BE2C (cell line): Measurements from ENCODE around the gene PSMD13.

Source experiments
- DNase-seq: peaks from one replicate; pipeline ENCODE4 v3.0.0-alpha.2; 2020
- H3K27me3 ChIP-seq: fragments of 250-450 bp; sonication (Bioruptor Pico); 2 replicates; pipeline ENCODE4 v1.5.1; 2020; ENCODE audit warnings: mild to moderate bottlenecking
- H3K36me3 ChIP-seq: fragments of 250-450 bp; sonication (Bioruptor Pico); 2 replicates; pipeline ENCODE4 v1.5.1; 2020; ENCODE audit warnings: mild to moderate bottlenecking
- H3K4me1 ChIP-seq: fragments of 250-450 bp; sonication (Bioruptor Pico); 2 replicates; pipeline ENCODE4 v1.5.1; 2020
- H3K4me3 ChIP-seq: 2 replicates; pipeline ENCODE4 v1.5.1; 2011; ENCODE audit warnings: low read depth, low read length
- H3K9me3 ChIP-seq: fragments of 250-450 bp; sonication (Bioruptor Pico); 2 replicates; pipeline ENCODE4 v1.5.1; 2020
- TF ChIP-seq, protein P1 (sequence below): IDR thresholded peaks from 2 replicates; pipeline ENCODE4 v1.5.1; 2012; ENCODE audit warnings: mild to moderate bottlenecking, low read depth, low read length

PSMD13 gene

DNA sequence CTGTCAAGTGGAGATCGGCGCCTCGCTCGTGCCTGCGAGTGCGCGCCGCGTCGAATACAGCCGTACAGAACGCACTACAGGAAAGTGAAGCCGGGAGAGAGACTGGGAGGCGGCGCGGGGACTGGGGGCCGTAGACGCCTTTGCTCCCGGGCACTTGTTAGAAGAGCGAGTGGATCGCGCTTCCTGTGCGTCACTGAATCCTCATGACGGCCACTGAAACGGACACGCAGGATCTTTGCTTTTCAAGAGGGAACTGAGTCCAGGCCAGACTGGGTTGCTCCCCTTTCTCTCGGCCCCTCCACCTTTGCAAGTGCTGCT lies 29.0 kb upstream of the PSMD13 start:
- H3K36me3 ChIP-seq = peaks cover 9% of the 10 kb centered on the region

DNA sequence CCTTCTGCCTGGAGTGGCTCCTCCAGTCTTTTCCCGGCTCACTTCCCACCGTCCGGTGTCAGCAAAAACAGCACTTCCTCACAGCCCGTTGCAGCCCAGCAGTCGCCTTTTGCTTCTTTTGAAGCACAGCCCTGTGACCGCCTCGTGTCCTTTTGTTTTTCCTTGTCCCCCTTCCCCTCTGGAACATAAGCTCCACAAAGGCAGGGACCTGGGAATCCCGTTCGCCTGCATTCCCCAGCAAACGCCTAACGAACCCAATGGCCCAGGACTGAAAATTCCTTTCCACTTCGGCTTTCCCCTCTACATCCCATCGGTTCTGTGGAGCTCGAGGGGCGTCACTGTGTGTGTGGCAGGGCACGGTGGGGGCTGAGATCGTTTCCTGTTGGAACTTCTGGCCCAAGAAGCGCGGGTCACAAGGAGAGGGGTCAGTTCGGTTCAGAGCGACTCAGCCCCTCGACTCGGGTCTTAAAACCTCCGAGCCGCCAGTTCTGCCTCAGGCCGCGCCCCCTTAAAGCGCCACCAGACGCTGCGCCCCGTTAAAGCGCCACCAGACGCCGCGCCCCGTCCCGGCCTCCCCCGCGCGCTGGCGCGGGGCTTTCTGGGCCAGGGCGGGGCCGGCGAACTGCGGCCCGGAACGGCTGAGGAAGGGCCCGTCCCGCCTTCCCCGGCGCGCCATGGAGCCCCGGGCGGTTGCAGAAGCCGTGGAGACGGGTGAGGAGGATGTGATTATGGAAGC lies 28.4 kb upstream of the PSMD13 start:
- peak; percentile 54 for DNase-seq
- Histone ChIP-seq H3K9me3 (no peaks in the 10 kb centered on the region), H3K36me3 (peaks cover 9% of the 10 kb centered on the region), H3K27me3 (no peaks in the 10 kb centered on the region), H3K4me3 (peak overlapping the region; percentile 78), H3K4me1 (no peaks in the 10 kb centered on the region)
- TF ChIP-seq, protein P1, sequence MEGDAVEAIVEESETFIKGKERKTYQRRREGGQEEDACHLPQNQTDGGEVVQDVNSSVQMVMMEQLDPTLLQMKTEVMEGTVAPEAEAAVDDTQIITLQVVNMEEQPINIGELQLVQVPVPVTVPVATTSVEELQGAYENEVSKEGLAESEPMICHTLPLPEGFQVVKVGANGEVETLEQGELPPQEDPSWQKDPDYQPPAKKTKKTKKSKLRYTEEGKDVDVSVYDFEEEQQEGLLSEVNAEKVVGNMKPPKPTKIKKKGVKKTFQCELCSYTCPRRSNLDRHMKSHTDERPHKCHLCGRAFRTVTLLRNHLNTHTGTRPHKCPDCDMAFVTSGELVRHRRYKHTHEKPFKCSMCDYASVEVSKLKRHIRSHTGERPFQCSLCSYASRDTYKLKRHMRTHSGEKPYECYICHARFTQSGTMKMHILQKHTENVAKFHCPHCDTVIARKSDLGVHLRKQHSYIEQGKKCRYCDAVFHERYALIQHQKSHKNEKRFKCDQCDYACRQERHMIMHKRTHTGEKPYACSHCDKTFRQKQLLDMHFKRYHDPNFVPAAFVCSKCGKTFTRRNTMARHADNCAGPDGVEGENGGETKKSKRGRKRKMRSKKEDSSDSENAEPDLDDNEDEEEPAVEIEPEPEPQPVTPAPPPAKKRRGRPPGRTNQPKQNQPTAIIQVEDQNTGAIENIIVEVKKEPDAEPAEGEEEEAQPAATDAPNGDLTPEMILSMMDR = no peak

More for the DNA sequence above, 29.0 kb upstream of the PSMD13 start:
- Histone ChIP-seq H3K27me3 (no peaks in the 10 kb centered on the region), H3K4me1 (no peaks in the 10 kb centered on the region), H3K4me3 (peak overlapping the region; percentile 78), H3K9me3 (no peaks in the 10 kb centered on the region)
- DNase-seq = no peak
- TF ChIP-seq, protein P1 = no peak

DNA sequence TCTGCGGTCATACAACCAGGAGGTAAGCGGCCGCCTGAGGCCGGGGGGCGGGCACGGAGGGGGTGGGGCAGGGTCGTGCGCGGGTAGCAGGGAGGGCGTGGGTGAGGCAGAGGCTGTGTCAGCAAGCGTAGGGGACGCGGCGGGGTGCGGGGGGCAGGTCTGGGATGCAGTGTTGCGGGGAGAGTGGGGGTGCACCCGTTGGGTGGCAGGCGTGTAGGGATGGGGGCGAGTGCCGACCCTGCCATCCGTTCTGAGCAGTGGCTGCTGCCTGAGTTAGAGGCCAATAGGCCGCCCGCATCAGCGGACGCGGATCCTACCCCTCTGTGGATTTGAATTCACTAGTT lies 27.9 kb upstream of the PSMD13 start:
- Histone ChIP-seq H3K4me1 (no peaks in the 10 kb centered on the region), H3K4me3 (peak overlapping the region; percentile 78), H3K9me3 (no peaks in the 10 kb centered on the region), H3K36me3 (peaks cover 9% of the 10 kb centered on the region), H3K27me3 (no peaks in the 10 kb centered on the region)
- TF ChIP-seq, protein P1 = no peak
- no peak for DNase-seq

DNA sequence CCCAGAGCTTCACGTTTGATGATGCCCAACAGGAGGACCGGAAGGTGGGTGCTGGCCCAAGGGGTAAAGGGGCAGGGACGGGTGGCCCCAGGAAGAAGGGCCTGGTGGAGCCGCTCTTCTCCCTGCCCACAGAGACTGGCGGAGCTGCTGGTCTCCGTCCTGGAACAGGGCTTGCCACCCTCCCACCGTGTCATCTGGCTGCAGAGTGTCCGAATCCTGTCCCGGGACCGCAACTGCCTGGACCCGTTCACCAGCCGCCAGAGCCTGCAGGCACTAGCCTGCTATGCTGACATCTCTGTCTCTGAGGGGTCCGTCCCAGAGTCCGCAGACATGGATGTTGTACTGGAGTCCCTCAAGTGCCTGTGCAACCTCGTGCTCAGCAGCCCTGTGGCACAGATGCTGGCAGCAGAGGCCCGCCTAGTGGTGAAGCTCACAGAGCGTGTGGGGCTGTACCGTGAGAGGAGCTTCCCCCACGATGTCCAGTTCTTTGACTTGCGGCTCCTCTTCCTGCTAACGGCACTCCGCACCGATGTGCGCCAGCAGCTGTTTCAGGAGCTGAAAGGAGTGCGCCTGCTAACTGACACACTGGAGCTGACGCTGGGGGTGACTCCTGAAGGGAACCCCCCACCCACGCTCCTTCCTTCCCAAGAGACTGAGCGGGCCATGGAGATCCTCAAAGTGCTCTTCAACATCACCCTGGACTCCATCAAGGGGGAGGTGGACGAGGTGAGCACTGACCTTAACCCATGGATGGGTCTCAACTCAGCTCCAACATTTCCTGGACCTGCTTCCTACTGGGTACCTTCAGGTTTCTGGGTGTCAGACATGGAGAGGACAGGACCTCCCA lies 27.3 kb upstream of the PSMD13 start:
- no peak for DNase-seq
- peak overlapping the region; percentile 78 for H3K4me3 ChIP-seq
- no peaks in the 10 kb centered on the region for H3K4me1 ChIP-seq
- no peaks in the 10 kb centered on the region for H3K9me3 ChIP-seq
- TF ChIP-seq, protein P1 = no peak
- H3K36me3 ChIP-seq = peaks cover 9% of the 10 kb centered on the region
- no peaks in the 10 kb centered on the region for H3K27me3 ChIP-seq

DNA sequence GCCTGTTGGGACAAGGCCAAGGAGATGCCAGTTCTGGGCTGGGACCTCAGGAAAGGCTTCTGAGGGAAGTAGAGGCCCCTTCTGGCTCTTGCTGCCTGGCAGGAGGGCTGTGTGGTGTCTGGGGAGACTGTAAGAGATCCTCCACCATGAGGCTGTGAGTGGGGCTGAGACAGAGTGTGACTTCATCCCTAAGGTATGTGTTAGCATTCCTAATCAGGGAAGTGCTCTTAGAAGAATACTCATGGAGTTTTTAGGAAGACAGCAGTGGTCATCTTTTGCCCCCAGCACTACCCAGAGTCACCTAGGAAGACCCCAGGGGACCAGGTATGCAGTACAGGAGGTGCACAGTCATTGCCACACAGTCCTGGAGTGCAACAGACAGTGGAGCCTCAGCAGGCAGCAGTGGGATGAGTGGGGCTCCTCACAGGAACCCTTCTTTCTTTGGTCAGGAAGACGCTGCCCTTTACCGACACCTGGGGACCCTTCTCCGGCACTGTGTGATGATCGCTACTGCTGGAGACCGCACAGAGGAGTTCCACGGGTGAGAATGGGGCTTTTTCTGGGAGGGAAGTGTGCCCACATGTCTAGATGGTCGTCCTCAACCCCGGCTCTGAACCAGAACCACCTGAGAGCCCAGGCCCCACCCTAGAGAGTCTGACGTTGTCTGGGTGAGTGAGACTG lies 26.5 kb upstream of the PSMD13 start:
- TF ChIP-seq, protein P1 = no peak
- H3K9me3 ChIP-seq = no peaks in the 10 kb centered on the region
- H3K4me3 ChIP-seq = no peak overlapping the region
- no peaks in the 10 kb centered on the region for H3K4me1 ChIP-seq
- H3K36me3 ChIP-seq = peaks cover 9% of the 10 kb centered on the region
- H3K27me3 ChIP-seq = no peaks in the 10 kb centered on the region
- no peak for DNase-seq
